ENCODE measurements around the gene AGPAT2.
A peak's percentile ranks its signal among the peaks of the same experiment; 100 is the strongest.
"Not testable (repeated sequence)": the region's sequence is repeated elsewhere in the genome, so short reads cannot be mapped to it uniquely, and the experiment has no call there.

AGPAT2 gene

DNA sequence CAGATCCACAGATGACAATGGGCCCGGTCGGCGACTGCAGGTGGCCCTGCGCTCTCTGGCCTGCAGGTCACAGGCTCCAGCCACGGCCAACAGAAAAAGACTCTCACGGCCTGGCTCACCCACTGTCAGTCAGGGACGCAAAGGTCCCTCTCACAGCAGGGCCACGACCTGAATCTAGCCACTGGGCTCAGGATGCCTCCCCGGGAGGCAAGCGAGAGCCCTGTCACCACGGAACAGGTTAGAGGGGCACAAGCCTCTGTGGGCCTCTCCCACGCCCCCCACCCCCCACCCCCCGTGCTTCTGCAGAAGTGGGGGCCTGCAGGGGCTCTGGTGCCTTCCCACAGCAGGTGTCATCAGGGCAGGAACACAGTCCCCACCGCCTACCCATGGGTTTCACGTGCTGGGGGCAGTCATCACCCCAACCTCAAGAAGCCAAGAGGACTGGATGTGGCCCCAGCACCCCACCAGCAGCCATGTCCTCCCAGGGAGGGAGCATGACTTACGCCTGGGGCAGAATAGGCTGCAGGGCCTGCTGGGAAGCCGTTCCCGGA is 41.8 kb downstream of the AGPAT2 start:
- no peak for DNase-seq (ENCODE audit: low spot score)

DNA sequence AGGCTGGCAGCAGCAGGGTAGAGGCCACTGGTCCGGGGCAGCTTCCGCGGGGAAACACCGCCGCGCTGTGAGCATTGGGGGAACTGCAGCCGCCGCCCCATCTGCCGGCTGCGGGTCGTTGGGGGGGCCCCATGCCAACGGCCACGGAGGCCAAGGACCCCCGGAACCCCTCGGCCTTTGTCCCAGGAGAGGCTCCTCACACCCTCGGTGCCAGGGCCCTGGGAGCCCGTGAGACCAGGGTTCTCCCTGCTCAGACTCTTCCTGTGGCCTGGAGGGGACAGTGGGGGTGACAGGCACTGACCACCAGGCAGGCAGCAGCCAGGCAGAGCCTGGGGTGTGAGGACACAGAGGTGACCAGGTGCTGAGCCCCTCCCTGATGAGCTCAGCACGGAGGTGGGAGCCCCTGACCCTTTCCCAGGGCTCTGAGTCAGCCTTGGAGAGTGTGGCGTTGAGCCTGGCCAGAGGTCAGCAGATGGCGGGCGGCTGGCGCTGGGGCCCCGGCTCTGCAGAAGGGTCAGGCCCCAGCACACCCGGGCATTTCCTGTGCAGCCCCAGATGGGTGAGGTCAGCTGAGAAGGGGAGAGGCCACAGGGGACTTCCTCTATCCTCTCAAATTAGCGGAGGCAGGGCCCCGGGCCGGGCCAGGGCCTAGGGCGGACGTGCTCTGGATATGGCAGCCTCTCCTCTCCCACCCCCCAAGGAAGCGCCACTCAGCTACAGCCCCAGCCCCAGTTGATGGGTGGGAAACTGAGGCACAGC is 42.5 kb downstream of the AGPAT2 start:
- peak; percentile 87 for DNase-seq (ENCODE audit: low spot score)

DNA sequence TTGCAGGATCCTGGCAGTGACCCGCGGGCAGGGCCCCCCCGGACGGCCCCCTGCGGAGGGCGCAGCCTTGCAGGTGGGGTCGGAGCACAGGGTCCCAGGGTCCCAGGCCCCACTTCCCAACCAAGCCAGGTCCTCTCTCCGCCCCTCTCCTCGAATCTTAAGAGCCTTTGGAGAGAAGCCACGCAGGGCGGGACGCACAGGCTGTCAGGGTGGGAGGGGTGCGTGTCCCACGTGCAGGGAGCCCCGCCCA is 43.0 kb downstream of the AGPAT2 start:
- no peak for DNase-seq (ENCODE audit: low spot score)

DNA sequence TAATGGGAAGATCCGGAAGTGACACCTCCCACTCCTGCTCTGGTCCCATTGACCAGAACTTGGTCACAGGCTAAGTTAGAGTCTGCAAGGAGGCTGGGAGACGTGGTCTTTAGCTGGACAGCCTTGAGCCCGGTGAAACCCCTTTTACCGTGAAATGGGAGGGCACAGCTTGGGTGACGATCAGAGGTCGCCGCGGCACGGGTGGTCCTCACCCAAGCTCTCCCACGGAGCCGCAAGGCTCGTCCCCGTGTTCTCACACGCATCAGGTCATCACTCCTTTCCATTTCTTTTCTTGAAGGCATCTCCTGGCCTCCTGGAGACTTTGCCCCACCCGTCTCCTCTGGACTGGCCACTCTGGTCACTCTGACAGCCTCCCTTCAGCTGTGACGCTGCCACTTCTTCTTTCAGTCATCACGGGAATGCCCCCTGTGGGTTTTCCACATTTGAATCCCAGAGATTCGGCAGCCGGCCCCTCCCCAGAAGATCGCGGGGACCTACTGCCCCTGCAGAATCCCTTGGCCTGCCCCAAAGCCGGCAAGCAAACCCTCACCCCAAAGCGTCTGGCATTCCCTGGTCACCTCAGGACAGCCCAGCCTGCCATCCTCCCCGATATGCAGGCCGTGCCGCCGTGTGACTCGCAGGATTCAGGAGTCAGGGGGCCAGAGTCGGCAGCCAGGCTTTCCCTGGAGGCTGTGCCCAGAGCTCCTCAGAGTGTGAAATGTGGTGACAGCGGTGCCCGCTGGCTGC is 43.5 kb downstream of the AGPAT2 start:
- DNase-seq (ENCODE audit: low spot score): no peak

DNA sequence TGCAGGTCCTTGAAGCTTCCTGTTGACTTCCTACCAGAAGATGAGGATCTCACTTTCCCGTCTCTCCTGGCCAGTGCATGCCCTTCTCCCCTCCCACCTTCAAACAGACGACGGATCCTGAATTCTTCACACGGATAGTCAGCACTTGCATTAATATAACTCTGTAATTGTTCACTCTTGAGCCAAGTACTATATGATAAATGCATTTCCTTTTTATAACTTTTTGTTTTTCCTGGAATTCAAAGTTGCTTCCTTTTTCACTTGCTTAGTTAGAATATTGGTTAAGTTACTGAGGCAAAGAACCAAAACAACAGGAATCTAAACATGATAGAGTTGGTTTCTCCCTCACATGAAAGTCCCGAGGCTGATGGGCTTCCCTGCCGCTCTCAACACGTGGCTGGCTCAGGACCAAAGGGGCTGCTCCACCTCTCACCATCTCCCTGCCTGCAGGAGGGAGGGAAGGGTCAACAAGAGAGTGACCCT is 44.8 kb downstream of the AGPAT2 start:
- no peak for DNase-seq (ENCODE audit: low spot score)

DNA sequence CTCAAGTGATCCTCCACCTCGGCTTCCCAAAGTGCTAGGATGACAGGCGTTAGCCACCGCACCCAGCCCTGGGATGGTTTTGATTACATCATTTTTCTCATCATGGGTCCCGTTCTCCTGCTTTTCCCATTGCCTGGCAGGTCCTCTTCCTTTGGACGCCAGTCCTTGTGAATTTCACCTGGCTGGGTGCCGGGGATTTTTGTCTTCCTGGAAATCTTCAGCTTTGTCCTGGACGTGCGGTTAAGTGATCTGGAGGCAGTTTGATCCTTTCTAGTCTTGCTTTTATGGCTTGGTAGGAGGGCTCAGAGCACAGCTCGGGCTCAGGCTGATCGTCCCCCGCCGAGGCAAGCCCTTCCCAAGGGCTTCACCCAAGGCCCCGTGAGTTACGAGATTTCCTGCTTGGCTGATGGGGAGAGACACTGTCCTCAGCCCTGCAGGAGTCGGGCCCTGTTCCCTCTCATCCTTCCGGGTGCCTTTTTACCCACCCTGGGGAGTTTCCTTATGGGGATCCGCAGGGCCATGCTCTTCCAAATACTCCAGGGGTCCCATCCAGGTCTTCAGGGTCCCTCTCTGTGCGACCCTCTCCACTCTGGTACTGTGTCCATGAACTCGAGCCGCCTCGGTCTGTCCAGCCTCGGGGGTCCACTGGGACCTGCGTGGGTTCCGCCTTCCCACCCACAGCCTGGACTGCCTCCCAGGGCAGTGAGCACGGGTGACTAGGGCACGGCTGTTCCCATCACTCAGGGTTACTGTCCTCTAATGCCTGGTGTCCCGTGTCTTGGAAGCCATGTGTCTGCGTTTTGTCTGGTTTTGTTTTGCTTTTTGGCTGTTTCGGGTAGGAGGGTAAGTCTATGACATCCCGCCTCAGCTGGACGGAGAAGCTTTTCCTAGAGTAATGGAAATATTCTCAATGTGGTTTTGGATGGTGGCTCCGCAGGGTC is 46.8 kb downstream of the AGPAT2 start:
- no peak for DNase-seq (ENCODE audit: low spot score)

DNA sequence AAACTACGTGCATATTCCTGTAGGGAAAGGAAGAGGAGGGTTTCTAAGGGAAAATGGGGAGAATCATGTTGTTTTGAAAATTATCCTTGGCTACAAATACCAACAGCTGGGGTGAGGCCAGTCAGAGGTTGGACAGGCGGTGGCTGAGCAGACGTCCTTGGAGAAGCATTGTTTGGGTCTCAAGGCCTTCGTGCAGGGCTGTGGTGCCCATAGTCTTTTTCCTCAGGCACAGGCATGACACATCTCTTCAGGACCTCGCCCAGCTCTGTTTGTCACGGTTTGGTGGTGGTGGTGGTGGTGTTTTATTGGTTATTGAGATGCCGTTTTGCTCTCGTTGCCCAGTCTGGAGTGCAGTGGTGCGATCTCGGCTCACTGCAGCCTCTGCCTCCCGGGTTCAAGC is 52.4 kb downstream of the AGPAT2 start:
- no peak for DNase-seq (ENCODE audit: low spot score)

DNA sequence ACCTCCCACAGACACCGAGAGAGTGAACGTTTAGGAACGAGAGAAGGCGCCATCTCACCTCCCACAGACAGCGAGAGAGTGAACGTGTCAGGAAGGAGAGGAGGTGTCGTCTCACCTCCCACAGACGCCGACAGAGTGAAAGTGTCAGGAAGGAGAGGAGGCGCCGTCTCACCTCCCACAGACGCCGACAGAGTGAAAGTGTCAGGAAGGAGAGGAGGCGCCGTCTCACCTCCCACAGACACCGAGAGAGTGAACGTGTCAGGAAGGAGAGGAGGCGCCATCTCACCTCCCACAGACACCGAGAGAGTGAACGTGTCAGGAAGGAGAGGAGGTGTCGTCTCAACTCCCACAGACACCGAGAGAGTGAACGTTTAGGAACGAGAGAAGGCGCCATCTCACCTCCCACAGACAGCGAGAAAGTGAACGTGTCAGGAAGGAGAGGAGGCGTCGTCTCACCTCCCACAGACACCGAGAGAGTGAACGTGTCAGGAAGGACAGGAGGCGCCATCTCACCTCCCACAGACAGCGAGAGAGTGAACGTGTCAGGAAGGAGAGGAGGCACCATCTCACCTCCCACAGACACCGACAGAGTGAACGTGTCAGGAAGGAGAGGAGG is 54.7 kb downstream of the AGPAT2 start:
- not testable (repeated sequence) for DNase-seq (ENCODE audit: low spot score)

DNA sequence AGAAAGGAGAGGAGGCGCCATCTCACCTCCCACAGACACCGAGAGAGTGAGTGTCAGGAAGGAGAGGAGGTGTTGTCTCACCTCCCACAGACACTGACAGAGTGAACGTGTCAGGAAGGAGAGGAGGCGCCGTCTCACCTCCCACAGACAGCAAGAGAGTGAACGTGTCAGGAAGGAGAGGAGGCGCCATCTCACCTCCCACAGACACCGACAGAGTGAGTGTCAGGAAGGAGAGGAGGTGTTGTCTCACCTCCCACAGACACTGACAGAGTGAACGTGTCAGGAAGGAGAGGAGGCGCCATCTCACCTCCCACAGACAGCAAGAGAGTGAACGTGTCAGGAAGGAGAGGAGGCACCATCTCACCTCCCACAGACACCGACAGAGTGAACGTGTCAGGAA is 55.2 kb downstream of the AGPAT2 start:
- not testable (repeated sequence) for DNase-seq (ENCODE audit: low spot score)

DNA sequence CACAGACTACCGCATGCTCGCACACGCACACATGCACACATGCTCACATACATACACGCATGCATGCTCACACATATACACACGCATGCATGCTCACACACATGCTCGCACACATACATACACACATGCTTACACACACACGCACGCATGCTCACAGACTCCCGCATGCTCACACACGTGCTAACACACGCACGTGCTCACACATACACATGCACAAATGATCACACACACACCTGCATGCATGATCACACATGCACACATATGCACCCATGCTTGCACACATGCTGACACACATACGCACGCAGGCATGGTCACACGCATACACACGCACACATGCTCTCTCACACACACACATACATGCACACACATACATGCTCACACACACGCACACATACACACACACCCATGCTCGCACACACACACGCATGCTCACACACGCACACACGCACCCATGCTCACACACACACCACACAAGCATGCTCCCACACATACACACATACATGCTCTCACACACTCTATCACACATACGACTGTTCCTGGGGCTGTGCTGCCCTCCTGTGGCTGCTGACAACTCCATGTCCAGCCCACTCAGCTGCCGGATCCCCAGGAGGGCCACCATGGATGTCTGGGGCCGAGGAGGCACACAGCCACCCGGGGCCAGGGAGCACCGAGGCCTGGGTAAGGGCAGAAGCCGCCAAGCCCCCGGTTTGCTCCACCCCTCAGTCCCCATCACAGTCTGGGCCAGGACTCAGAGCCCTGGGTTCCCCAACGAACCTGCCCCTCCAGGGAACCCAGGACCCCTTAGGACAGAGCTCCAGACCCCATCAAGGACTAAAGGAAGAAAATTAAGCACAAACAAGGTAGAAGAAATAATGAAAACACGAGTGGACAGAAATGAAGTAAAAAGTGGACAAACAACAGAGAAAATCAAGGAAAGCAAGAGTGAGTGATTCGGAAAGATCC is 55.9 kb downstream of the AGPAT2 start:
- peak; percentile 71 for DNase-seq (ENCODE audit: low spot score)

DNA sequence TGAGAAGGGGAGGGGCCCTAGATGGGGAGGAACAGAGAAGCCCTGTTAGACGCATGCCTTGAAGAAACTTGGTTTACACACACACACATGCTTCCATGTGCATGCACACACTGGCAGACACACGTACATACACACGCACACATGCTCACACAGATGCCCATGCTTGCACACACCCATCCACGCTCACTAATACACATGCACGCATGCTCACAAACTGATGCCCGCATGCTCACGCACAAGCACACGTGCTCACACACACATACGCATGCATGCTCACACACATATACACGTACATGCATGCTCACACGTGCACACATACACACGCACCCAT is 56.6 kb downstream of the AGPAT2 start:
- no peak for DNase-seq (ENCODE audit: low spot score)

DNA sequence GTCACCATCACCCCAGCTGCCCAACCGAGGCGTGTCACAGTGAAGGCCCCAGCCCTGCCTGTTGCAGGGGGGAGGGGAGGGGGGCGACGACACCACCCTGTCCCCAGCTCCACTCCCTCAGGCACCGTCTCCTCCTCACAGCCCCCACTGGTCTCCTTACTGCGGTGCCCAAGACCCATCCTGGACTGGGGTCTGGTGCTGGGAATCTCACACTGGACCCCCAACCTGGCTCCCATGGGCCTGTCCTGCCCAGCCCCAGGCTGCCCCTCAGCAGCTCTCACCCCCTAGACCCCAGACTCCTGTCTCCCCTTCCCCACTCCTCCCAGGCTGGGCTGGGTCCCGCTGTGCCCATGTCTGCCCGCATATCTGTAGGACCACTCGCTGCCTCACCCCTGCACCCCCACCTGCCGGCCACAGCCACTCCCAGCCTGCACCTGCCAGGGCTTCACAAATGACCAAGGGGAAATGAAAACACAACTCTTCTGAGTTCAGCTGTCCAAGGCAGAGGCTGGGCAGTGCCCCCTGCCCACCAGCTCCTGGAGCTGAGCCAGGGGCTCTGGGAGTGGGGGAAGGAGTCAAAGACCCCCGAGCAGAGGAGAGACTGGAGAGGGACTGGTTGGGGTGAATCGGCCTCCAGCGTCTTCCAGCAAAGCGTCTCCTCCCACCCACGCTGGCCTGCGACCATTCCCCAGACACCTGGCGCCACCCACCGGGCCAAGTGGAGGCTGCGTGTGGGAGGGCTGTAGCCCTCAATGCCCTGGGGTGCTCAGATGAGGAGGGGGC is 57.2 kb downstream of the AGPAT2 start:
- peak; percentile 50 for DNase-seq (ENCODE audit: low spot score)

DNA sequence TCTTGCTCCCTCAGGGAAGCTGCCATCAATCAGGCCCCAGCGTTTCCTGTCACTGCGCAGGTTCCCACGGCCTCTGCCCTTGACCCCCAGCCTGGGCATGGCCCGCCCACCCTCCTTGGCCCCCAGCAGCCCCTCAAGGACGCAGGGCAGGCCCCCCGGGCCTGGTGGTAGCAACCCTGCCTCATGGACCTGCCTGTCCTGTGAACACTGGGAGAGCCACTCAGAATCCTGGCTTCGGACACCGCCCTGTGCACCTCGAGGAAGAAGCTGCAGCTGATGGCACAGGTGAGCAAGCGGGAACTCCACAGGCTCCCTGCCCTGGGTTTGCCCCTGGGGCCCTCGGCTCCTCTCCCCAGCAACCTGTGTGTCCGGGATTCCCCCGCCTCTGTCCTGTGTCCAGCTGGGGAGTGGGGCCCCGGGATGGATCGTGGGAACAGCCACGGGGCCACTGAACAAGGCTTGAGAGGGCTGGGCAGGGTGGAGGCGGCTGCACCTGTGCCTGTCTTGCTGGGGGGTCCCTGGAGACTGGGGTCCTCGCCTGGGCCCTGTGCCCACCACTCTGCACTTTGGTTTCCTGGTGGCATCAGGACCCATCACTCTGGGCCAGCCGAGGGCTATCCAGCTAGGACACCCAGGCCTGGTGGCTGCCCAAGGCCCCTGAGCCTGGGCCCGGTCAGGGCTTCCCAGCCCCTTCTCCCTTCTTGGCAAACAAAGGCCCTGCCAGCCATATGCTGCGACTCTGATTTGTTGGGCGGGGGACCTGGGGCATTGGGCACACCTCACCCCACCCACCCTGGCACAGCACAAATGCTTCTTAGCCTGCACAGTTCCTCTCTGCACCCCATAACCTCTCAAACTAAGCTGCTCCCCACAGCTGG is 58.0 kb downstream of the AGPAT2 start:
- DNase-seq (ENCODE audit: low spot score): no peak

DNA sequence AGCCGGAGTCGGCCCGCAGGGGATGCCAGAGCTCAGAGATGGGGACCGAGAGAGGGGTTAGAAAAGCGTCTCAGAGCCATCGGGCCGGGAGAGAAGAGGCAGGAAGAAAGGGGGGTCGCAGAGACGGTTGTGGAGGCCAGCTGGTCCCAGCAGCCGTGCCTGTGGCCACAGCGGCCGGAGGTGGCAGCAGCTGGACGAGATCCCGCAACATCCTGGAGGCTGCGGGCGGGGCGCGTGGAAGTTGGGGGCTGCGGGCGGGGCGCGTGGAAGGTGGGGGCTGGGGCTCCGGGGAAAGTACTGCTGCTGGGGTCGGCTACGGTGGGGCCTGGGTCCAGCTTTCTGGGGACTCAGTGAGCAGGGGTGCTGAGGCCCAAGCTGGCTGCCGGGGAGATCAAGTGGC is 59.0 kb downstream of the AGPAT2 start:
- no peak for DNase-seq (ENCODE audit: low spot score)

DNA sequence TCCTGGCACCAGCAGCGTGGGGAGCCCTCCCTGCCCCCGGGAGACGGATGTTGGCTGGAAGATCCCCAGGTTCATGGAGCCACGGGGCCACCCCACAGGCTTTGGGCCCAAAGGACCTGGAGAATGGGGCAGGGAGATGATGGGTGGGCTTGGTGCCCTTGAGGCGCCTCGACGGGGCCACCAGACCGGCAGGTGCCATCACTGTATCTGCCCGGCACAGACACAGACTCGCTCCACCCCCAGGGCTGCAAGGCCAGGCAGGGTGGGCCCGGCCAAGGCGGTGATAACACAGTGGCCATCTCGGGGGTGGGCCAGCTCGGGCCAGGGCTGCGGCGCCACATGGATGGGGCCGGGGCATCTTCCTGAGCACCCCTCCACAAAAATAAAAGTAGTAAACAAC is 59.6 kb downstream of the AGPAT2 start:
- DNase-seq (ENCODE audit: low spot score): no peak

DNA sequence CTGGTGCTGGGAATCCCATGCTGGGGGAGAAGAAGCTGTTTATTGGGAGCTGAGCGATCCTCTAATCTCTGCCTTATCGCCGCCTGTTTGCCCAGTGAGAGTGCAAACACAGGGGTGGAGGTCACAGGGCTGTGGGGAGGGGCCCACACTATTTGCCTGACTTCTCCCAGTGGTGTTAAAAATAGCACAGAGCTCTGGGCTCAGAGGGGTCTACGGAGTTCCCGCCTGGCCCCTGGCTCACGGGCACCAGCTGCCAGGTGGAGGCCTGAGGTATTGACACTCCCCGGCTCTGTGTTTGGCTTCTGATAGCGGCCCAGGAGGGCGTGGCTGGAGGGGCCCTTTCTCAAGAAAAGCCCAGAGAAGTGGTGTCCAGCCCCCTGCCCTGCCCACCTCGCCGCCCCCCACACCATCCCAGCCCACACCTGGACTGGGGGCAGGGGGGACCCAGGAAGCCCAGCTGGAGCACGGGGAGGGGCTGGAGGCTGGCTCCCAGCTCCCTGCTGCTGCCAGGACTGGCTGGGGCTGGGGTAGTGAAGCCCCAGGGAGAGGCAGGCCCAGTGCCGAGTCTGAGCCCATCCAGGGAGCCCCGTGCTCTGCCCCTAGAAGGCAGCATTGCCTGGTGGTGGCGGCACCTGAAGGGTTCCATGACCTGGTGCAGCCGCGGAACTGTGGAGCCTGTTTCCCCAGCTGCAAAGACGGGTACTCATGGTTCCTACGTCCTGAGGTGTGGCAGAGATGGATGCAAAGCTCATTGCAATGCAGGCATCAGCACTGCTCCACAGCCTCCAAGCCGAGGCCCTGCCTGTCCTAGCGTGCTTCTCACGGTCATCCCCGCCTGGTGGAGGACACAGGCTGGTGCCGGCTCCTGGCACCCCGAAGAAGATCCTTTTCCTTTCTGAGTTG is 60.3 kb downstream of the AGPAT2 start:
- DNase-seq (ENCODE audit: low spot score): no peak

DNA sequence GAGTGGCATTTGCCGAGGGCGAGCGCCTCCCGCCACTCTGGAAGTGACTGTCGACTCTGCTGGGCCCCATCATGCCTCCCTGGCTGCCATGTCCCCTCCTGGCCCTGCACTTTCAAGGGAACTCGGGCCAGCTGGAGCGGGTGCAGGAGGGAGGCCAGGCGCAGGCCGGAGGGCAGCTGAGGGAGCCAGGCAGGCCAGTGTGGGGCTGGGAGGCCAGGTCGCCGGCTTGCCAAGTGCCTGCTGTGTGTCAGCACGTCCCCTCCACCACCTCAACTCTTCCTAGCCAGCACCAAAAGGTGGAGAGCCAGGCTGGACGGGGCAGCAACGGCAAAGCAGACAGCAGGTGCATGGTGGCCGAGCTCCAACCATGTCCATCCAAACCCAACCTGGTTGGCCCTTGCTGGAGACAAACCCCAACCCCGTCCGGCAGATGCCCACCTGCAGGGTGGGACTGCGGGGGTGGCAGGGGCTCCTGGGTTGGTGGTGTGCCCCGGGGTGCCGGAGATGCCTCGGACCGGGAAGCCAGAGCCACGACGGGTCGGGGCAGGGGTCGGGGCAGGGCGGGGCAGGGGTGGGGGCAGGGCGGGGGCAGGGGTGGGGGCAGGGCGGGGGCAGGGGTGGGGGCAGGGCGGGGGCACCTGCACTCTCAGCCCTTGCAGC is 61.1 kb downstream of the AGPAT2 start:
- no peak for DNase-seq (ENCODE audit: low spot score)

Measured in germinal center (tissue), 1 donor.